SK-MEL-5 (cell line): ENCODE results near the gene HPD. TPM values are rescaled to one million over a fixed set of nuclear protein-coding genes. Genes with fewer than 3 reads are reported as not detected.
A peak's percentile ranks its signal among the peaks of the same experiment; 100 is the strongest.

Source experiments
- DNase-seq: peaks from one replicate; pipeline ENCODE4 v3.0.0-alpha.2; 2016; ENCODE audit warnings: low read depth, low spot score
- in situ Hi-C: cut with HindIII; loops from 2 replicates; pipeline ENCODE4 v1.10.0; 2016; ENCODE audit warnings: low sequenced_read_pairs, high pct_unique_total_duplicates, low pct_unique_long_range_greater_than_20kb
- total RNA-seq: library from RNA; depleted of rRNA; stranded (reverse); fragments of >200 nt; shearing (Covaris generic); gene quantifications from 2 replicates; pipeline ENCODE4 v1.2.3, GENCODE V29; 2014

The HPD gene
- total RNA-seq, 1 experiment from 2014 or later, result not detected

- DNase-seq, result no peak
- in situ Hi-C loops, result no loop called here
Observed at GRCh38 chr12:121819212-121819949, 39.3 kb downstream of the HPD start.

GRCh38 chr12:121817648-121818043, 41.0 kb downstream of the HPD start:
- DNase-seq, result no peak
- in situ Hi-C loops, result no loop called here

DNA sequence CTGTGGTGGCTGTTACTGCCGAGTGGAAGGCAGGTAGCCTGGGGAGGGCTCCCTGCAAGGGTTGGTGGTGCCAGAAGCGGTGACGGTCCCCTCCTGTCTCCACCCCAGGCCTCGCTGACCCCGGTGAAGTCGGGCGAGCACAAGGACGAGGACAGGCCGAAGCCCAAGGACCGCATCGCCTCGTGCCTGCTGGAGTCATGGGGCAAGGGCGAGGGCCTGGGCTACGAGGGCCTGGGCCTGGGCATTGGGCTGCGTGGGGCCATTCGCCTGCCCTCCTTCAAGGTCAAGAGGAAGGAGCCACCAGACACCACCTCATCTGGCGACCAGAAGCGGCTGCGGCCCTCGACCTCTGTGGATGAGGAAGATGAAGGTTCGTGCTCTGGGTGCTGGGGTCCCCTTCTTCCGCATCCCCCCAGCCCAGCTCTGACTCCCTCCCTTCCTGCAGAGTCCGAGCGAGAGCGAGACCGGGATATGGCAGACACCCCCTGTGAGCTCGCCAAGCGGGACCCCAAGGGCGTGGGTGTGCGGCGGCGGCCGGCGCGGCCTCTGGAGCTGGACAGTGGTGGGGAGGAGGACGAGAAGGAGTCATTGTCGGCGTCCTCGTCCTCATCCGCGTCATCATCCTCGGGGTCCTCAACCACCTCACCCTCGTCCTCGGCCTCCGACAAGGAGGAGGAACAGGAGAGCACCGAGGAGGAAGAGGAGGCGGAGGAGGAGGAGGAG, 41.6 kb downstream of the HPD start:
- in situ Hi-C loops, result no loop called here
- DNase-seq, result no peak

- in situ Hi-C loops, result no loop called here
- DNase-seq, result no peak
Observed at GRCh38 chr12:121815263-121815662, 43.4 kb downstream of the HPD start.

GRCh38 chr12:121814429-121815119, 44.1 kb downstream of the HPD start:
- in situ Hi-C loops, result no loop called here
- DNase-seq, result no peak

GRCh38 chr12:121813951-121814350, 44.7 kb downstream of the HPD start:
- in situ Hi-C loops, result no loop called here
- DNase-seq, result no peak

GRCh38 chr12:121812921-121813896, 45.5 kb downstream of the HPD start:
- no peak for DNase-seq
- in situ Hi-C loops, result no loop called here

DNA sequence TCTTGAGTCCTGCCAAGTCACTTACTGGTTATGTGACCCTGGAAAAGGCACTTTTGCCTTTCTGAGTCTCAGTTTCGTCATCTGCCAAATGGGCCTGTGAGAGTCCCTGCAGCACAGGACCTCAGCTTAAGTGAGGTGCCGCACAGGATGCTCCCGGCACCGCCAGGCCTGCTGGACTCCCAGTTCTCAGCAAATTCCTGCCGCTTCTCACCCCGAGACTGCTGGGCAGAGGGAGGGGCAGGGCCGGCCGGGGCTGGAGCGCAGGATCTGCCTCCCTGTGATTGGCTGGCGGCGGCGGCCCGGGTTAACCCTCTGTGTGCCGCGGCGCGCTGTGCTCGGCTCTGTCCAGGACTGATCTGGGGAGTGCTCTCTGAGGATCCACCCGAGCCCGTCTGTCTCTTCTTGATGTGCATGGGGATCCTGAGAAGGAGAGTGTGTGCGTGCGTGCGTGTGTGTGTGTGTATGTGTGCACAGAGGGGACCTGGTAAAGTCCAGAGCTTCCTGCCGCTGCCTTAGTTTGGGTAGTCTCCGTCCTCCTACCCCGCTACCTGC, 46.3 kb downstream of the HPD start:
- peak; percentile 64 for DNase-seq
- in situ Hi-C loops, result no loop called here

GRCh38 chr12:121811434-121812319, 47.0 kb downstream of the HPD start:
- peak; percentile 60 for DNase-seq
- in situ Hi-C loops, result no loop called here

DNA sequence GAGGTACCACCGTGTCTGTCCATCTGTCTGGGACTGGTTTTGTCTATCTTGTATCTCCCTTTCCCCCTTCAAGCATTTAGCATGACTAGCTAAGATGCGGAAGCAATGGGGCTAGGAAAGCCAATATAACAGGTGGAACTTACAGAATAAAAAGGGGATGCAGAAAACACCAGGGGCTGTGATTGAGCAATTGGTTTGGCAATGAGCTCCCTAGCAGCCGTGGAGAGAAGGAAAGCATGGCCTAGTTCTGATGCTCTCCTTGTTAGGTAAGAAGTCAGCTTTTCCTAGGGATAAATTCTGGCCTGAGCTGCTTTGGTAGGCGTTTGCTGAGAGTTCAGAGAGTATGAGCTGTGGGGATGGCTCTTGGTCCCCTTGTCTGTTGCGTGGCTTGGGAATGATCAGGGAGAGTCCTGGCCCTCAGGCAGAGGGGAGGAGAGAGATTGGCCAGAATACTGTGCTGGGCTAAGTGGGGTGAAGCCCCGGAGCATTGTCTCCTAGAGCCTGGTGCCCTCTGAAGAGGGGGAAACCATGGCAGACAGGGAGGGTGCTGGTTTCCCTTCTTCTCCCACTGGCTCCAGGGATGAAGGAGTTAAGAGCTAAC, 47.7 kb downstream of the HPD start:
- no peak for DNase-seq
- in situ Hi-C loops, result no loop called here

GRCh38 chr12:121810234-121810817, 48.3 kb downstream of the HPD start:
- DNase-seq, result no peak
- in situ Hi-C loops, result no loop called here

GRCh38 chr12:121809712-121810116, 48.9 kb downstream of the HPD start:
- no peak for DNase-seq
- in situ Hi-C loops, result no loop called here

GRCh38 chr12:121808623-121809022, 50.0 kb downstream of the HPD start:
- in situ Hi-C loops, result no loop called here
- DNase-seq, result no peak

- no peak for DNase-seq
- in situ Hi-C loops, result no loop called here
Observed at GRCh38 chr12:121807642-121808347, 50.9 kb downstream of the HPD start.
